Hepatocyte (in vitro differentiated cells): ENCODE data around the gene PTPRM.

Source experiments
- EZH2 ChIP-seq: fragments of 200-600 bp; sonication (generic); IDR thresholded peaks from 2 replicates; pipeline ENCODE4 v1.6.1; 2016; ENCODE audit warnings: antibody characterized with exemption, mild to moderate bottlenecking, borderline replicate concordance
- EZH2phosphoT487 ChIP-seq: fragments of 200-600 bp; sonication (generic); IDR thresholded peaks from one replicate; pipeline ENCODE4 v1.6.1; 2018; ENCODE audit warnings: antibody characterized with exemption, mild to moderate bottlenecking, low read depth, moderate library complexity; ENCODE audit not compliant: unreplicated experiment, severe bottlenecking
- TF ChIP-seq, protein P1 (sequence below): fragments of 200-600 bp; sonication (generic); IDR thresholded peaks from 2 replicates; pipeline ENCODE4 v1.5.1; 2016; ENCODE audit warnings: antibody characterized with exemption, mild to moderate bottlenecking; ENCODE audit not compliant: poor library complexity

DNA sequence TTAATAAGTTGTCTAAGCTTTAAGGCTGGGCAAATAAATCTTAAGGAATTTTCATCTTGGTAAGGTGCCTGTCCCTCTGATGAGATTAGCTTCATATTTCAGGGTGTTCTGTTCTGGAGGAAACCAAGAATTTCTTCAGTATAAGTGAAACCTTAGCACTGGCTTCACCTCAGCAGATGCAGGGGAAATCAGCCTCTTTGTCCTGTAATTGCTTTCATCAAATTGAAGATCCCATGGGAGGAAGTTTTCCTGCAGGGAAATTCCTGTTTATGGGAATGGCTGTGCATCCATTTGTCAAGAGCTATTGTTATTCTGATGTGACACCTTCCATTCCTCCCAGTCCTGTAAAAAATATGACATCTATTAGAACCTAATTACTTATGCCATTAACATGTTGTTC, 174.5 kb downstream of the PTPRM start:
- TF ChIP-seq, protein P1, sequence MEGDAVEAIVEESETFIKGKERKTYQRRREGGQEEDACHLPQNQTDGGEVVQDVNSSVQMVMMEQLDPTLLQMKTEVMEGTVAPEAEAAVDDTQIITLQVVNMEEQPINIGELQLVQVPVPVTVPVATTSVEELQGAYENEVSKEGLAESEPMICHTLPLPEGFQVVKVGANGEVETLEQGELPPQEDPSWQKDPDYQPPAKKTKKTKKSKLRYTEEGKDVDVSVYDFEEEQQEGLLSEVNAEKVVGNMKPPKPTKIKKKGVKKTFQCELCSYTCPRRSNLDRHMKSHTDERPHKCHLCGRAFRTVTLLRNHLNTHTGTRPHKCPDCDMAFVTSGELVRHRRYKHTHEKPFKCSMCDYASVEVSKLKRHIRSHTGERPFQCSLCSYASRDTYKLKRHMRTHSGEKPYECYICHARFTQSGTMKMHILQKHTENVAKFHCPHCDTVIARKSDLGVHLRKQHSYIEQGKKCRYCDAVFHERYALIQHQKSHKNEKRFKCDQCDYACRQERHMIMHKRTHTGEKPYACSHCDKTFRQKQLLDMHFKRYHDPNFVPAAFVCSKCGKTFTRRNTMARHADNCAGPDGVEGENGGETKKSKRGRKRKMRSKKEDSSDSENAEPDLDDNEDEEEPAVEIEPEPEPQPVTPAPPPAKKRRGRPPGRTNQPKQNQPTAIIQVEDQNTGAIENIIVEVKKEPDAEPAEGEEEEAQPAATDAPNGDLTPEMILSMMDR: no peak
- no peak for TF ChIP-seq EZH2
- no peak for TF ChIP-seq EZH2phosphoT487
